ENCODE results near the gene KCNJ15.
"Not testable (repeated sequence)": the region's sequence is repeated elsewhere in the genome, so short reads cannot be mapped to it uniquely, and the experiment has no call there.

The KCNJ15 gene

GRCh38 chr21:38228537-38228936 is 28.3 kb upstream of the KCNJ15 start:
- H3K27me3 ChIP-seq (ENCODE audit: control insufficient read depth in 1 of 2, insufficient read depth in 2 of 2, low read length in 2 of 2): no peaks in the 10 kb centered on the region
- H3K27ac ChIP-seq (ENCODE audit: low read length): no peak overlapping the region
- peaks cover 4 to 24% of the 10 kb centered on the region in 2 donors for H3K9me3 ChIP-seq (ENCODE audit: control insufficient read depth in 2 of 2, low read length in 2 of 2)
- H3K9ac ChIP-seq (ENCODE audit: low read length in 2 of 2): no peak overlapping the region
- no peaks in the 10 kb centered on the region for H3K4me1 ChIP-seq (ENCODE audit: control insufficient read depth, insufficient read depth, low read length)
- H3K4me3 ChIP-seq (ENCODE audit: low read length in 2 of 2): no peak overlapping the region
- no peaks in the 10 kb centered on the region for H3K36me3 ChIP-seq (ENCODE audit: control insufficient read depth in 2 of 2, insufficient read depth in 2 of 2, low read length in 2 of 2)

GRCh38 chr21:38229260-38229877 is 27.4 kb upstream of the KCNJ15 start:
- Histone ChIP-seq H3K4me1 (ENCODE audit: control insufficient read depth, insufficient read depth, low read length) (no peaks in the 10 kb centered on the region), H3K27me3 (ENCODE audit: control insufficient read depth in 1 of 2, insufficient read depth in 2 of 2, low read length in 2 of 2) (no peaks in the 10 kb centered on the region), H3K9ac (ENCODE audit: low read length in 2 of 2) (no peak overlapping the region), H3K4me3 (ENCODE audit: low read length in 2 of 2) (no peak overlapping the region), H3K27ac (ENCODE audit: low read length) (no peak overlapping the region), H3K36me3 (ENCODE audit: control insufficient read depth in 2 of 2, insufficient read depth in 2 of 2, low read length in 2 of 2) (no peaks in the 10 kb centered on the region), H3K9me3 (ENCODE audit: control insufficient read depth in 2 of 2, low read length in 2 of 2) (peaks cover 0 to 24% of the 10 kb centered on the region in 2 donors)

GRCh38 chr21:38234395-38235142 is 22.2 kb upstream of the KCNJ15 start:
- H3K27ac ChIP-seq (ENCODE audit: low read length): no peak overlapping the region
- no peaks in the 10 kb centered on the region for H3K27me3 ChIP-seq (ENCODE audit: control insufficient read depth in 1 of 2, insufficient read depth in 2 of 2, low read length in 2 of 2)
- H3K9ac ChIP-seq (ENCODE audit: low read length in 2 of 2): no peak overlapping the region
- no peak overlapping the region for H3K4me3 ChIP-seq (ENCODE audit: low read length in 2 of 2)
- no peaks in the 10 kb centered on the region for H3K4me1 ChIP-seq (ENCODE audit: control insufficient read depth, insufficient read depth, low read length)
- no peaks in the 10 kb centered on the region for H3K36me3 ChIP-seq (ENCODE audit: control insufficient read depth in 2 of 2, insufficient read depth in 2 of 2, low read length in 2 of 2)
- H3K9me3 ChIP-seq (ENCODE audit: control insufficient read depth in 2 of 2, low read length in 2 of 2): peaks cover 0 to 2% of the 10 kb centered on the region in 2 donors

- not testable (repeated sequence) for H3K27me3 ChIP-seq (ENCODE audit: control insufficient read depth in 1 of 2, insufficient read depth in 2 of 2, low read length in 2 of 2); H3K4me1 ChIP-seq (ENCODE audit: control insufficient read depth, insufficient read depth, low read length); H3K4me3 ChIP-seq (ENCODE audit: low read length in 2 of 2); H3K9me3 ChIP-seq (ENCODE audit: control insufficient read depth in 2 of 2, low read length in 2 of 2); H3K9ac ChIP-seq (ENCODE audit: low read length in 2 of 2); H3K27ac ChIP-seq (ENCODE audit: low read length); H3K36me3 ChIP-seq (ENCODE audit: control insufficient read depth in 2 of 2, insufficient read depth in 2 of 2, low read length in 2 of 2)
Measured at GRCh38 chr21:38235251-38235650, 21.5 kb upstream of the KCNJ15 start.

- Histone ChIP-seq H3K27me3 (ENCODE audit: control insufficient read depth in 1 of 2, insufficient read depth in 2 of 2, low read length in 2 of 2) (no peaks in the 10 kb centered on the region), H3K4me3 (ENCODE audit: low read length in 2 of 2) (no peak overlapping the region), H3K9me3 (ENCODE audit: control insufficient read depth in 2 of 2, low read length in 2 of 2) (no peaks in the 10 kb centered on the region), H3K4me1 (ENCODE audit: control insufficient read depth, insufficient read depth, low read length) (no peaks in the 10 kb centered on the region), H3K9ac (ENCODE audit: low read length in 2 of 2) (no peak overlapping the region), H3K36me3 (ENCODE audit: control insufficient read depth in 2 of 2, insufficient read depth in 2 of 2, low read length in 2 of 2) (no peaks in the 10 kb centered on the region), H3K27ac (ENCODE audit: low read length) (no peak overlapping the region)
Measured at GRCh38 chr21:38236232-38236631, 20.6 kb upstream of the KCNJ15 start.

GRCh38 chr21:38239672-38240071 is 17.1 kb upstream of the KCNJ15 start:
- Histone ChIP-seq H3K27ac (ENCODE audit: low read length) (no peak overlapping the region), H3K9me3 (ENCODE audit: control insufficient read depth in 2 of 2, low read length in 2 of 2) (no peaks in the 10 kb centered on the region), H3K27me3 (ENCODE audit: control insufficient read depth in 1 of 2, insufficient read depth in 2 of 2, low read length in 2 of 2) (peaks cover 0 to 3% of the 10 kb centered on the region in 2 donors), H3K4me1 (ENCODE audit: control insufficient read depth, insufficient read depth, low read length) (no peaks in the 10 kb centered on the region), H3K9ac (ENCODE audit: low read length in 2 of 2) (no peak overlapping the region), H3K36me3 (ENCODE audit: control insufficient read depth in 2 of 2, insufficient read depth in 2 of 2, low read length in 2 of 2) (no peaks in the 10 kb centered on the region), H3K4me3 (ENCODE audit: low read length in 2 of 2) (no peak overlapping the region)

- no peaks in the 10 kb centered on the region for H3K4me1 ChIP-seq (ENCODE audit: control insufficient read depth, insufficient read depth, low read length)
- H3K9me3 ChIP-seq (ENCODE audit: control insufficient read depth in 2 of 2, low read length in 2 of 2): no peaks in the 10 kb centered on the region
- peaks cover 0 to 3% of the 10 kb centered on the region in 2 donors for H3K27me3 ChIP-seq (ENCODE audit: control insufficient read depth in 1 of 2, insufficient read depth in 2 of 2, low read length in 2 of 2)
- no peak overlapping the region for H3K27ac ChIP-seq (ENCODE audit: low read length)
- no peak overlapping the region for H3K4me3 ChIP-seq (ENCODE audit: low read length in 2 of 2)
- no peak overlapping the region for H3K9ac ChIP-seq (ENCODE audit: low read length in 2 of 2)
- H3K36me3 ChIP-seq (ENCODE audit: control insufficient read depth in 2 of 2, insufficient read depth in 2 of 2, low read length in 2 of 2): no peaks in the 10 kb centered on the region
Measured at GRCh38 chr21:38240129-38240528, 16.7 kb upstream of the KCNJ15 start.

GRCh38 chr21:38241029-38241740 is 15.6 kb upstream of the KCNJ15 start:
- no peaks in the 10 kb centered on the region for H3K36me3 ChIP-seq (ENCODE audit: control insufficient read depth in 2 of 2, insufficient read depth in 2 of 2, low read length in 2 of 2)
- H3K4me3 ChIP-seq (ENCODE audit: low read length in 2 of 2): no peak overlapping the region
- peaks cover 0 to 3% of the 10 kb centered on the region in 2 donors for H3K27me3 ChIP-seq (ENCODE audit: control insufficient read depth in 1 of 2, insufficient read depth in 2 of 2, low read length in 2 of 2)
- H3K9ac ChIP-seq (ENCODE audit: low read length in 2 of 2): no peak overlapping the region
- H3K27ac ChIP-seq (ENCODE audit: low read length): no peak overlapping the region
- no peaks in the 10 kb centered on the region for H3K9me3 ChIP-seq (ENCODE audit: control insufficient read depth in 2 of 2, low read length in 2 of 2)
- H3K4me1 ChIP-seq (ENCODE audit: control insufficient read depth, insufficient read depth, low read length): no peaks in the 10 kb centered on the region

GRCh38 chr21:38242061-38242460 is 14.7 kb upstream of the KCNJ15 start:
- Histone ChIP-seq H3K27ac (ENCODE audit: low read length) (no peak overlapping the region), H3K27me3 (ENCODE audit: control insufficient read depth in 1 of 2, insufficient read depth in 2 of 2, low read length in 2 of 2) (peaks cover 0 to 3% of the 10 kb centered on the region in 2 donors), H3K4me1 (ENCODE audit: control insufficient read depth, insufficient read depth, low read length) (no peaks in the 10 kb centered on the region), H3K9ac (ENCODE audit: low read length in 2 of 2) (no peak overlapping the region), H3K4me3 (ENCODE audit: low read length in 2 of 2) (no peak overlapping the region), H3K9me3 (ENCODE audit: control insufficient read depth in 2 of 2, low read length in 2 of 2) (peaks cover 0 to 3% of the 10 kb centered on the region in 2 donors), H3K36me3 (ENCODE audit: control insufficient read depth in 2 of 2, insufficient read depth in 2 of 2, low read length in 2 of 2) (no peaks in the 10 kb centered on the region)

GRCh38 chr21:38243732-38244406 is 12.9 kb upstream of the KCNJ15 start:
- no peak overlapping the region for H3K4me3 ChIP-seq (ENCODE audit: low read length in 2 of 2)
- no peak overlapping the region for H3K9ac ChIP-seq (ENCODE audit: low read length in 2 of 2)
- peaks cover 0 to 3% of the 10 kb centered on the region in 2 donors for H3K9me3 ChIP-seq (ENCODE audit: control insufficient read depth in 2 of 2, low read length in 2 of 2)
- H3K27ac ChIP-seq (ENCODE audit: low read length): no peak overlapping the region
- H3K4me1 ChIP-seq (ENCODE audit: control insufficient read depth, insufficient read depth, low read length): no peaks in the 10 kb centered on the region
- no peaks in the 10 kb centered on the region for H3K36me3 ChIP-seq (ENCODE audit: control insufficient read depth in 2 of 2, insufficient read depth in 2 of 2, low read length in 2 of 2)
- peaks cover 0 to 3% of the 10 kb centered on the region in 2 donors for H3K27me3 ChIP-seq (ENCODE audit: control insufficient read depth in 1 of 2, insufficient read depth in 2 of 2, low read length in 2 of 2)

All from stomach smooth muscle (tissue), 2 donors.